HL-60/S4 (cell line): Measurements from ENCODE around the gene PACS1.

Experiments used
- in situ Hi-C: fragments of 300-500 bp; cut with MboI; formaldehyde crosslinking; loops from 2 replicates; pipeline ENCODE4 v1.14.3; 2022; ENCODE audit warnings: low sequenced_read_pairs

The PACS1 gene

DNA sequence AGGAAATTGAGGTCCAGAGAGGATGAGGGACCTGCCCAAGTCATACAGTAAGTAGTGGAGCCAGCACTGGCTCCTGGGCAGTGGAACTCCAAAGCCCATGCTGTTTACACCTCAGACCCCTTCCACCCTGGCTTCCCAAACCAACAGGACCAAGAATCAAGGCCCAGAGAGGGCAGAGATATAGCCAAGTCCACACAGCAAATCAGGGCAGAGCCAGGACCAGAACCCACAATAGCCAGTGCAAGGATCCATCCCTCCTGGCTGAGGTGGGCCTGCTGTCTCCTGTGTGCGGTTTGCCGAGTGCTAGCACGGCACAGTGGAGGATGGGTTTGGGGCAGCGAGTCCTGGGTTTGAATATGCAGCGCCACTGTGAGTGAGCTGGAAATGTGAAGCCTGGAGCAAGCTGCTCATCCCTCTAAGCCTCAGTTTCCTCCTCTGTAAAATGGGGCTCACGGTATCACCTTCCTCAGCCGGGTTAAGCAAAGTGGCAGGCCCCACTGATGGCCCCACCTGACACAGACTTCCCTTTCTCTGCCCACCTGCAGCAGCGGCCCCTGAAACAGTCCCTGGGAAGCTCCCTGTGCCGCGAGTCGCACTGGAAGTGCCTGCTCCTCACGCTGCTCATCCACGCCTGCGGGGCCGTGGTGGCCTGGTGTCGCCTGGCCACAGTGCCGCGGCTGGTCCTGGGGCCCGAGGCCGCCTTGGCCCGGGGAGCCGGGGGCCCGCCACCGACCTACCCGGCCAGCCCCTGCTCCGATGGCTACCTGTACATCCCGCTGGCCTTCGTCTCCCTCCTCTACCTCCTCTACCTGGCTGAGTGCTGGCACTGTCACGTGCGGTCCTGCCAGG, 223.9 kb downstream of the PACS1 start:
- in situ Hi-C loops: no loop called here
